GM18499 (cell line): ENCODE measurements around the gene BCL2.
A peak's percentile ranks its signal among the peaks of the same experiment; 100 is the strongest.

Experiments
- ATAC-seq: cut with Tn5 transposase; IDR thresholded peaks from one replicate; pipeline ENCODE4 v1.9.1; 2021; ENCODE audit warnings: moderate number of reproducible peaks; ENCODE audit not compliant: insufficient read depth, unreplicated experiment

BCL2 gene

GRCh38 chr18:63290166-63290820 is 29.3 kb downstream of the BCL2 start:
- ATAC-seq = no peak

- no peak for ATAC-seq
Measured at GRCh38 chr18:63288311-63288710, 31.3 kb downstream of the BCL2 start.

- ATAC-seq = no peak
Measured at GRCh38 chr18:63287691-63288220, 31.8 kb downstream of the BCL2 start.

GRCh38 chr18:63286926-63287325 is 32.6 kb downstream of the BCL2 start:
- ATAC-seq = no peak

- ATAC-seq = peak; percentile 89
Measured at GRCh38 chr18:63284827-63285733, 34.5 kb downstream of the BCL2 start.

GRCh38 chr18:63284173-63284799 is 35.3 kb downstream of the BCL2 start:
- no peak for ATAC-seq

- no peak for ATAC-seq
Measured at GRCh38 chr18:63283305-63284094, 36.1 kb downstream of the BCL2 start.

GRCh38 chr18:63282793-63283192 is 36.8 kb downstream of the BCL2 start:
- no peak for ATAC-seq

- no peak for ATAC-seq
Measured at GRCh38 chr18:63273222-63273927, 46.2 kb downstream of the BCL2 start.

- no peak for ATAC-seq
Measured at GRCh38 chr18:63272638-63273037, 46.9 kb downstream of the BCL2 start.

- no peak for ATAC-seq
Measured at GRCh38 chr18:63271881-63272299, 47.7 kb downstream of the BCL2 start.

GRCh38 chr18:63271148-63271547 is 48.4 kb downstream of the BCL2 start:
- no peak for ATAC-seq

- peak; percentile 65 for ATAC-seq
Measured at GRCh38 chr18:63267975-63268721, 51.4 kb downstream of the BCL2 start.

- no peak for ATAC-seq
Measured at GRCh38 chr18:63266888-63267790, 52.4 kb downstream of the BCL2 start.

- no peak for ATAC-seq
Measured at GRCh38 chr18:63265326-63265725, 54.2 kb downstream of the BCL2 start.

GRCh38 chr18:63264871-63265270 is 54.7 kb downstream of the BCL2 start:
- no peak for ATAC-seq

- ATAC-seq = no peak
Measured at GRCh38 chr18:63263444-63263843, 56.1 kb downstream of the BCL2 start.
